Embryonic facial prominence (tissue), 1 donor: ENCODE results near the gene ZAR1.
"Not testable (repeated sequence)": the region's sequence is repeated elsewhere in the genome, so short reads cannot be mapped to it uniquely, and the experiment has no call there.

Source experiments
- DNase-seq: peaks from one replicate; pipeline ENCODE4 v3.0.0-alpha.2; 2016; ENCODE audit errors: extremely low spot score

Gene ZAR1

GRCh38 chr4:48490012-48490679 is at the start of gene ZAR1:
Gene ZAR1 (plus strand): TSS chr4:48490252. CDS start chr4:48490292, 40 bp downstream.
- no peak for DNase-seq

- not testable (repeated sequence) for DNase-seq
Observed at GRCh38 chr4:48440914-48441313, 49.1 kb upstream of the ZAR1 start.

- no peak for DNase-seq
Observed at GRCh38 chr4:48445704-48446103, 44.3 kb upstream of the ZAR1 start.

GRCh38 chr4:48446642-48447041 is 43.4 kb upstream of the ZAR1 start:
- no peak for DNase-seq

GRCh38 chr4:48449151-48449550 is 40.9 kb upstream of the ZAR1 start:
- no peak for DNase-seq

GRCh38 chr4:48450740-48451139 is 39.3 kb upstream of the ZAR1 start:
- DNase-seq, result no peak

- DNase-seq, result not testable (repeated sequence)
Observed at GRCh38 chr4:48451656-48452055, 38.4 kb upstream of the ZAR1 start.

GRCh38 chr4:48454591-48454990 is 35.5 kb upstream of the ZAR1 start:
- DNase-seq, result no peak

GRCh38 chr4:48461000-48461399 is 29.1 kb upstream of the ZAR1 start:
- no peak for DNase-seq

GRCh38 chr4:48462363-48462762 is 27.7 kb upstream of the ZAR1 start:
- DNase-seq, result peak; percentile 20

- no peak for DNase-seq
Observed at GRCh38 chr4:48467442-48467841, 22.6 kb upstream of the ZAR1 start.

- DNase-seq, result no peak
Observed at GRCh38 chr4:48467891-48468290, 22.2 kb upstream of the ZAR1 start.

GRCh38 chr4:48470137-48470536 is 19.9 kb upstream of the ZAR1 start:
- no peak for DNase-seq

- DNase-seq, result no peak
Observed at GRCh38 chr4:48470570-48470969, 19.5 kb upstream of the ZAR1 start.

- DNase-seq, result no peak
Observed at GRCh38 chr4:48472794-48473193, 17.3 kb upstream of the ZAR1 start.

- DNase-seq, result no peak
Observed at GRCh38 chr4:48475770-48476169, 14.3 kb upstream of the ZAR1 start.

- no peak for DNase-seq
Observed at GRCh38 chr4:48478273-48478672, 11.8 kb upstream of the ZAR1 start.

- DNase-seq, result no peak
Observed at GRCh38 chr4:48481581-48481980, 8.5 kb upstream of the ZAR1 start.

- no peak for DNase-seq
Observed at GRCh38 chr4:48483006-48483776, 6.9 kb upstream of the ZAR1 start, which contains the start of gene SLC10A4. Gene SLC10A4 (plus strand): TSS chr4:48483343. CDS start chr4:48483562, 219 bp downstream.

- no peak for DNase-seq
Observed at GRCh38 chr4:48483777-48484493, 6.1 kb upstream of the ZAR1 start.

GRCh38 chr4:48484494-48485168 is 5.4 kb upstream of the ZAR1 start:
- no peak for DNase-seq

GRCh38 chr4:48489683-48490011 is 405 bp upstream of the ZAR1 start:
- DNase-seq, result no peak
